A673 (cell line): ENCODE measurements around the gene KCNMA1.

Experiments
- EZH2 ChIP-seq: fragments of 200-600 bp; sonication (generic); IDR thresholded peaks from 2 replicates; pipeline ENCODE4 v1.6.1; 2017; ENCODE audit warnings: borderline replicate concordance, low read depth, mild to moderate bottlenecking, mixed read lengths, antibody characterized with exemption, low read length; ENCODE audit not compliant: poor library complexity, severe bottlenecking
- TF ChIP-seq, protein P1 (sequence below): fragments of 300-800, 200-600 bp; sonication (generic); conservative IDR thresholded peaks from 2 replicates; pipeline ENCODE4 v1.5.1; 2017; ENCODE audit warnings: low read depth, mild to moderate bottlenecking, antibody characterized with exemption, low read length, moderate library complexity, mixed read lengths

DNA sequence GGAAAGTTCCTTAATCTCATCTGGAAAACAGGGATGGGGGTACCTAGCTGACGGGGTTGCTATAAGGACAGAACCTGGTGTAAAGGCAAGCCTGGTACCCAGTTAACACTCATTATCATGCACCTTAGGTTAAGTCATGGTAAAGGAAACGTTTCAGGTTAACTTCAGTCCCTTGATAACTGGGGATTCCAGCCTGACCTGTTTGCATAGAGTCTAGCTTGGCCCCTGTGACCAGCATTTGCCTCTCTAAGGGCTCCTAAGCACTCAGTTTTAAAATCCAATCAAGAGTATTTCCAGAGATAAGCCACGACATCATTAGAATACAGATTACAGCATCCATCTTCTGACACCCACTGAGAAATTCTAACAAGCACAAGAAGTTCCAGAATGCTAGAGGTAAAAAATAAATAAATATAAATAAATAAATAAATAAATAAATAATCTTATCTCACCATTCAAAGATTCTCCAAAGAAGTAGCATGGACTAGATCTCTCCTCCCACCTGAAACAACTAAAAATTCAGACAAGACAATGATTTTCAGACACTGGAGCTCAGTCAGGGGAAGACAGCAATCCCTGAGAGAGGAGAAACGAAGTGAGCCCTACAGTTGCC, 184.6 kb downstream of the KCNMA1 start:
- TF ChIP-seq, protein P1, sequence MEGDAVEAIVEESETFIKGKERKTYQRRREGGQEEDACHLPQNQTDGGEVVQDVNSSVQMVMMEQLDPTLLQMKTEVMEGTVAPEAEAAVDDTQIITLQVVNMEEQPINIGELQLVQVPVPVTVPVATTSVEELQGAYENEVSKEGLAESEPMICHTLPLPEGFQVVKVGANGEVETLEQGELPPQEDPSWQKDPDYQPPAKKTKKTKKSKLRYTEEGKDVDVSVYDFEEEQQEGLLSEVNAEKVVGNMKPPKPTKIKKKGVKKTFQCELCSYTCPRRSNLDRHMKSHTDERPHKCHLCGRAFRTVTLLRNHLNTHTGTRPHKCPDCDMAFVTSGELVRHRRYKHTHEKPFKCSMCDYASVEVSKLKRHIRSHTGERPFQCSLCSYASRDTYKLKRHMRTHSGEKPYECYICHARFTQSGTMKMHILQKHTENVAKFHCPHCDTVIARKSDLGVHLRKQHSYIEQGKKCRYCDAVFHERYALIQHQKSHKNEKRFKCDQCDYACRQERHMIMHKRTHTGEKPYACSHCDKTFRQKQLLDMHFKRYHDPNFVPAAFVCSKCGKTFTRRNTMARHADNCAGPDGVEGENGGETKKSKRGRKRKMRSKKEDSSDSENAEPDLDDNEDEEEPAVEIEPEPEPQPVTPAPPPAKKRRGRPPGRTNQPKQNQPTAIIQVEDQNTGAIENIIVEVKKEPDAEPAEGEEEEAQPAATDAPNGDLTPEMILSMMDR = no peak
- TF ChIP-seq EZH2 = no peak
